HUES48 (cell line): ENCODE data around the gene NBEAL2.
A peak's percentile ranks its signal among the peaks of the same experiment; 100 is the strongest.
"Not testable (repeated sequence)": the region's sequence is repeated elsewhere in the genome, so short reads cannot be mapped to it uniquely, and the experiment has no call there.

Source experiments
- H3K27ac ChIP-seq: one replicate; pipeline ENCODE4 v1.7.0; 2013; ENCODE audit warnings: low read depth, low read length, inconsistent platforms
- H3K27me3 ChIP-seq: 2 replicates; pipeline ENCODE4 v1.6.1; 2013; ENCODE audit warnings: mild to moderate bottlenecking, low read length; ENCODE audit not compliant: control insufficient read depth, insufficient read depth
- H3K36me3 ChIP-seq: 2 replicates; pipeline ENCODE4 v1.6.1; 2013; ENCODE audit warnings: low read length; ENCODE audit not compliant: control insufficient read depth, insufficient read depth
- H3K4me1 ChIP-seq: 2 replicates; pipeline ENCODE4 v1.6.1; 2013; ENCODE audit warnings: mild to moderate bottlenecking, low read length; ENCODE audit not compliant: control insufficient read depth, insufficient read depth
- H3K4me3 ChIP-seq: 2 replicates; pipeline ENCODE4 v1.5.1; 2013; ENCODE audit warnings: mild to moderate bottlenecking, low read depth, low read length
- H3K9ac ChIP-seq: 2 replicates; pipeline ENCODE4 v1.6.1; 2013; ENCODE audit warnings: mild to moderate bottlenecking, low read depth, low read length, moderate library complexity
- H3K9me3 ChIP-seq: 2 replicates; pipeline ENCODE4 v1.6.1; 2013; ENCODE audit warnings: low read length; ENCODE audit not compliant: control insufficient read depth, insufficient read depth

Gene NBEAL2

DNA sequence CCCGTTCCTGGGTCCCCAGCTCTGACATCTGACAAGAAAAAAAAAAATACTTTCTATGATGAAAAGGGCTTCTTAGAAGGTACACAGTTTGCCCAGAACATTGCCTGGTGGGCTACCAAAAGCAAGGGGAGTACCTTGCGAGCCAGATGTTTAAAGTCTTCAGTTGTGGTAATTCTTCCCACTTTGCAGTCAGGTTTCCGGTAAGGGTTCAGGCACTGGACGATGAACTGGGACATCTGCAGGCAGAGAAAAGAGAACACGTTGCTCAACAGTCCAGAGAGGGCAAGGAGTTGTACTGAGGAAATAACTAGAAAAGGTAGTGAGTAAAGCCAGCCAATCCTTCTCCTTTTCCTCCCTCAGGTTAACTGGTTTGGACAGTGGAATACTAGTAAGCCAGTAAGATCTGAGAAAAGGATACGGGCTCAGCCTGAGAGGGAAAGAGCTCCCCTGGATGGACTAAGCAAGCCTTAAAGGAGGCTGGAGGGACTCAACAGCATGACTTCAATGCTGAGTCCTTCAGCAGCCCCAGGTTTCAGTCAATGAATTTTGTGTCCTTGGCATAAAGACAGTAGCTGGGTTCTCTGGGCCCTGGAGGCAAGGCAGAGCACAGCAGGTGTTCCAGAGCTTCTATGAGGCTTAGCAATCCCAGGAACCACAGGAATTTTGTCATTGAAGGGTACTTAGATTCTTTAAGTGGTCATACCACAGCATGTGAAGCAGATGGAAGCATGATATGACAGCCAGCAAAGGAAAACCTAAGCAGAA, 38.2 kb downstream of the NBEAL2 start:
- Histone ChIP-seq H3K27ac (peak overlapping the region; percentile 8), H3K27me3 (no peaks in the 10 kb centered on the region), H3K4me1 (peaks cover 4% of the 10 kb centered on the region; the same call in 1 of the 2 replicates), H3K9me3 (no peaks in the 10 kb centered on the region), H3K4me3 (no peak overlapping the region), H3K9ac (no peak overlapping the region), H3K36me3 (peaks cover 38% of the 10 kb centered on the region)

DNA sequence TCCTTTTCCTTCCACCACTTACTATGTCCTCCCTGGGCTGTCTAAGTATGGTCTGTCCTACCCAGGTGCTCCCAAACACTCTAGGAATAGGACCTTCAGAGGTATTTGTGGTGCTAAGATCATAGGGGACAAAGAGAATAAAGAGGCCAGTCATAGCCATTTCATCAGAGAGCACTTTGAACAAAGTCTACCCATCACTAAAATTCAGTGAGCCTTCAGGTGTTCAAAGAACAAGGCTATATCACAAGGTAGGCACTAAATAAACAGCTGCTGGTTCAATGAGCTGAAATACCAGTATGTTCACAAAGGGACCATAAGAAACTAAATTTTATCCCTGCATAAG, 38.8 kb downstream of the NBEAL2 start:
- no peak overlapping the region for H3K9ac ChIP-seq
- H3K27me3 ChIP-seq = no peaks in the 10 kb centered on the region
- H3K27ac ChIP-seq = peak overlapping the region; percentile 8
- H3K36me3 ChIP-seq = peaks cover 38% of the 10 kb centered on the region
- peaks cover 4% of the 10 kb centered on the region; the same call in 1 of the 2 replicates for H3K4me1 ChIP-seq
- no peak overlapping the region for H3K4me3 ChIP-seq
- no peaks in the 10 kb centered on the region for H3K9me3 ChIP-seq

DNA sequence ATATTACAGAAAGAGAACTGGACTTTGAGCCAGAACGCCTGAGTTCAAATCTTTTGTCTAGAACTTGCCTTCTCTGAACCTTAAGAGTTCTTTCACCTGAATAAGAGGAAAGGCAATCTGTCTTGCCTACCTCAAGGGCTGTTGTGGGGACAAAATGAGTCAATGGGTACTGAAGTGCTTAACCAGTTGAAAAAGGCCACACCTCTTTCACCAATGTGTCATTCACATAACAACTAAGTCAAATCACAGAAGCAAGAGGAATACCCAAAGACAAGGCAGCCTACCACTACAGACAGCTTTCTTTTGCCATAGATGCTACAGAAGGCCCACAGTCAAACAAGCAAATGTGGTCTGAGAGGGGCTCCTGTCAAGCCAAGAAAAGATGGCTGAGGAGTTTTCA, 39.7 kb downstream of the NBEAL2 start:
- no peaks in the 10 kb centered on the region for H3K27me3 ChIP-seq
- no peak overlapping the region for H3K4me3 ChIP-seq
- H3K4me1 ChIP-seq = peaks cover 4% of the 10 kb centered on the region; the same call in 1 of the 2 replicates
- no peak overlapping the region for H3K9ac ChIP-seq
- peaks cover 38% of the 10 kb centered on the region for H3K36me3 ChIP-seq
- H3K9me3 ChIP-seq = no peaks in the 10 kb centered on the region
- no peak overlapping the region for H3K27ac ChIP-seq

DNA sequence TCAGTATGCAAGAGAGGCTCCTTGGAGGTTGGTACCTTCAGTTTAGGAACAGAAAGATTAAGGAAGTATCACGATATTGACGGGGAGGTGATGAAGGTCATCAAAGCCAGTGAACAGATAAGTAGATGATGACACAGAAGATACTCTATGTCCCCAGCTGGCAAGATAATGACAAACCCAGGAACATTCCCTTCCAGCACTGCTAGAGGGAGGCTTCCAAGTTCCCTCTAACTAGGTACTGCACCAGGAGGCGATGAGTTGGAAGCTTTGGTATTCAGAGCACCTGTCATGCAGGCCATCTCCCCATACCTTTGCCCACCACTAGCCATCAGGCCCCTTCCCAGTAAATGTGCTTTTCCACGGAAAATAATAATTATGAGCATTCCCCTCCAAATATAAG, 40.8 kb downstream of the NBEAL2 start:
- Histone ChIP-seq H3K9ac (no peak overlapping the region), H3K4me1 (peaks cover 13% of the 10 kb centered on the region), H3K27me3 (no peaks in the 10 kb centered on the region), H3K27ac (no peak overlapping the region), H3K36me3 (peaks cover 38% of the 10 kb centered on the region), H3K4me3 (no peak overlapping the region), H3K9me3 (no peaks in the 10 kb centered on the region)

DNA sequence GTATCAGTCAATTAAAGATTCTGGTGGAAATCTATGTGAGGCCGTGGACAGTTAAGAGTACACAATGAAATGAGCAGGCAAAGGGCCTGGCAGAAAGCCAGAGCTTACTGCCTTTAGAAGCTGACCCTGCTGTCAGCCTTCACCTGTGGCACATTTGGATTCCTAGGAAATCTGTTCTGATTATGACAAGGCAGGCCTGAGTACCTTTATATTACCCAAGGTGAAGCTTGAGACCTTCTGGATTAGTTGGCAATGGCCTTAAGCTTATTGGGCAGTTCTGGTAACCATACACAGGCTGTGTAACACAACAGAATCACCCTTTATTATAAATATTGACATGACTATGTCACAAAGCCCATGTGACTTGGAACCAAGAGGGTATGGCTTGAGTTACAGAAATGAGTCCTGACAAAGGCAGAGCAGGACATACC, 43.2 kb downstream of the NBEAL2 start:
- H3K4me1 ChIP-seq = peaks cover 11% of the 10 kb centered on the region
- no peak overlapping the region for H3K27ac ChIP-seq
- H3K9ac ChIP-seq = no peak overlapping the region
- H3K27me3 ChIP-seq = no peaks in the 10 kb centered on the region
- H3K36me3 ChIP-seq = peaks cover 23% of the 10 kb centered on the region
- H3K9me3 ChIP-seq = no peaks in the 10 kb centered on the region
- no peak overlapping the region for H3K4me3 ChIP-seq

DNA sequence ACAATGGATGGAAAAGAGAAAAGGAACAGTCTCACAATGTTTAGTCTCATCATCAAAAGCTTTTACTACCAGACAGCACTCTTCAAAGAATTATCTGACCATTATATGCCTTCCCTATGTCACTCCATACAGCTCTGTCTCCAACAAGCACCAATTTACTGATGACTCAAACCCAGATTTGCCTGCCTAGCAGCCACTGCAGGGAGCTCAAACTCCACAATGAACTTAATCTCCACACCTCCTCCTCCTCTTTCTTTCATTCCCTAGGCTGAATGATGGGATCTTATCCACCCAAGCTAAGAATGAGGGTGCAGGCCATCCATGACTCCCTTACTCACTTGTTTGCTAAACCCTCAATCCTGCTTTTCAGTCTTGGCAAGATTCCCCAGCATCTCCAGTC, 45.5 kb downstream of the NBEAL2 start:
- no peaks in the 10 kb centered on the region for H3K27me3 ChIP-seq
- peak overlapping the region; percentile 61 for H3K27ac ChIP-seq
- no peak overlapping the region for H3K4me3 ChIP-seq
- no peaks in the 10 kb centered on the region for H3K9me3 ChIP-seq
- H3K36me3 ChIP-seq = peaks cover 4% of the 10 kb centered on the region; the same call in 1 of the 2 replicates
- H3K4me1 ChIP-seq = peaks cover 11% of the 10 kb centered on the region
- H3K9ac ChIP-seq = no peak overlapping the region

DNA sequence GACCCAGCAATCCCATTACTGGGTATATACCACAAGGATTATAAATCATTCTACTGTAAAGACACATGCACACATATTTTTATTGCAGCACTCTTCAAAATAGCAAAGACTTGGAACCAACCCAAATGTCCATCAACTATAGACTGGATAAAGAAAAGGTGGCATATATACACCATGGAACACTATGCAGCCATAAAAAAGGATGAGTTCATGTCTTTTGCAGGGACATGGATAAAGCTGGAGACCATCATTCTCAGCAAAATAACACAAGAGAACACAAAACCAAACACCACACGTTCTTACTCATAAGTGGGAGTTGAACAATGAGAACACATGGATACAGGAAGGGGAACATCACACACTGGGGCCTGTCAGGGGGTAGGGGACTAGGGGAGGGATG, 47.0 kb downstream of the NBEAL2 start:
- not testable (repeated sequence) for H3K9ac ChIP-seq, H3K9me3 ChIP-seq, H3K4me3 ChIP-seq, H3K27me3 ChIP-seq, H3K27ac ChIP-seq
- Histone ChIP-seq H3K4me1 (peaks cover 11% of the 10 kb centered on the region), H3K36me3 (peaks cover 12% of the 10 kb centered on the region)

DNA sequence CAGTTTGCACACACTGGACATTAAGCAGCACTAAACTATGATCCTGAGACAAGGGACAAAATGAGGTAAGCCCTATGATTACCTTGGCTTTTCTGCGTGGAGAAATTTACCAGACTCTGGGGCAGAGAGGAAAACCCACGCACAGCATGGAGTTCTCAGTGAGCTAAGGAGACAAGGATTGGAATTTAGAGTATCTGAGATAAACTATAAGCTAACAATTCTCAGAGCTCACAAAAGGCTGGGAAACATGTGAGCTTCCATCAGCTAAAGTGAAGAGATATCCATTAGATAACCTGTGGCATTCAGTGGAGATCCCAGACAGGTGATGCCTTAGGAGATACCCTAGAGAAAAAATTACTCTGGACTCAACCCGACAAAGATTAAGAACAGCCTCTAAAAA, 48.7 kb downstream of the NBEAL2 start:
- Histone ChIP-seq H3K4me3 (no peak overlapping the region), H3K9me3 (no peaks in the 10 kb centered on the region), H3K27ac (peak overlapping the region; percentile 12), H3K27me3 (no peaks in the 10 kb centered on the region), H3K36me3 (peaks cover 19% of the 10 kb centered on the region), H3K9ac (no peak overlapping the region), H3K4me1 (peaks cover 11% of the 10 kb centered on the region)

DNA sequence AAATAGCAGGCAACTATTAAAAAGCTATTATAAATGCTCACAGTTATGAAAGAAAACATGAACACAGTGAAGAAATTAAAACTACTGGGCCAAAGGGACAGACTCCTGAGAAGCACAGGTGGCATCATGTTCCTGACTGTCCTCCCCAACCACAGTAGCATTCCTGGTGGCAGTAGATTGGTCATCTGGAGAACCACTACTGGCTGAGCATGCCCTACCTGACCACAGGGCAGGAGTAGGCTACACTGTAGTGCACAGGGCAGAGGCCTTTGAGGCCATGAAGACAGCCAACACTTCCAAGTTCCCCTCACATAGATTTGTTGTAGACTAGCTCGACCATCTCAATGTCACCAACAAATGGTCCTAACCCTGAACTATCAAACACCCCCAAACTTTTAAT, 49.2 kb downstream of the NBEAL2 start:
- Histone ChIP-seq H3K9me3 (no peaks in the 10 kb centered on the region), H3K27me3 (no peaks in the 10 kb centered on the region), H3K9ac (no peak overlapping the region), H3K36me3 (peaks cover 19% of the 10 kb centered on the region), H3K27ac (no peak overlapping the region), H3K4me3 (no peak overlapping the region), H3K4me1 (peaks cover 11% of the 10 kb centered on the region)

DNA sequence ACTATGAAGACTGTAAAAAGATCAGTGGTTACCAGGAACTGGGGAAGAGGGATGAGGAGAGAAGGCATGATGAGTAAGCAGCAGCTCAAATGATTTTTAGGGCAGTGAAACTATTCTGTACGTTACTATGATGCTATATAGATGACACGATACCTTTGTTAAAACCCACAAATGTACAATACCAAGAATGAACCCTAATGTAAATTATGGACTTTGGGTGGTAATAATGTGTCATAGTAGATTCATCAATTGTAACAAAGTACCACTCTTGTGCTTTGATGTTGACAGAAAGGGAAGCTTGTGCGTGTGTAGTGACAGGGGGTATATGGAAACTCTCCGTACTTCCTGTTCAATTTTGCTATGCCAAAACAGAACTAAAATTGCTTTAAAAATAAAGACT, 51.6 kb downstream of the NBEAL2 start:
- not testable (repeated sequence) for H3K27ac ChIP-seq, H3K9ac ChIP-seq

DNA sequence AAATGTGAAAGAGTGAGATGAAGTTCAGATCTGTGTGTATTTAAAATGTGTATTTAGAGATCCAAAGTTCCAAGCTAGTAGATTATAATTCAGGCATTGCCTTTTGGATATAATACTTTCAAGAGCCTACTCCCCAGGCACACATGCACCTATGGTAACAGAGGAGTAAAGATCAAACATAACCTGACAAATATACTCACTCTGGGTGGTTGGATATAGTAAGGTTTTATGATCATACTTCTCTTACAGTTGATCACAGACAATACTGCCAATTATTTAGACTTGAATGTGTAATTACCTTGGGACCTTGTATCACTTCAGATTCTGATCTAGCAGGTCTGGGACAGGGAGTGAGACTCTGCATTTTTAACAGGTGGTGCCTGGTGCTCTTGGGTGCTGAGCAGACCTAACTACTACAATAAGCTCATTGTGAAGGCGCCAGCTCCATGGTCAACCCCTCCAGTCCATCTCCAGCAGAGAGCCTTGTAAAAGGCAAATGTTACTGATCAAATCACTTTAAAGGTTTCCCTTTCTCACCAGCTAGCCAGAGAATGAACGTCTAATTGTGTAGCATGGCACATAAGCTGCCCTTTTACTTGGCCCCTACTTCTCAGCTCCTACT, 55.5 kb downstream of the NBEAL2 start:
- Histone ChIP-seq H3K9ac (no peak overlapping the region), H3K9me3 (no peaks in the 10 kb centered on the region), H3K4me3 (no peak overlapping the region), H3K4me1 (no peaks in the 10 kb centered on the region), H3K36me3 (peaks cover 66% of the 10 kb centered on the region), H3K27me3 (no peaks in the 10 kb centered on the region), H3K27ac (no peak overlapping the region)

More for the DNA sequence above, 51.6 kb downstream of the NBEAL2 start:
- not testable (repeated sequence) for H3K4me1 ChIP-seq, H3K4me3 ChIP-seq, H3K27me3 ChIP-seq, H3K9me3 ChIP-seq
- H3K36me3 ChIP-seq = peaks cover 42% of the 10 kb centered on the region
